Measurements from ENCODE around the gene TAF1C.

- TF ChIP-seq CTCF (conservative IDR thresholded peaks at IDR 0.05; ENCODE audit: low read depth in 2 of 2) (peak; percentile 83 to 94), EZH2phosphoT487 (IDR thresholded peaks at IDR 0.05; ENCODE audit: unreplicated experiment) (no peak), EZH2 (IDR thresholded peaks at IDR 0.05; ENCODE audit: low read depth, unreplicated experiment) (no peak)
Observed at GRCh38 chr16:84186685-84187437, at the start of gene TAF1C.

Data from GM23338 (cell line).